ENCODE measurements around the gene ATP8B1. TPM values are rescaled to one million over a fixed set of nuclear protein-coding genes. Genes with fewer than 3 reads are reported as not detected.

Gene ATP8B1
- total RNA-seq, 2 experiments from 2014 or later = not detected

GRCh38 chr18:57806978-57807285 is 3.8 kb upstream of the ATP8B1 start:
- ATAC-seq (ENCODE audit: poor library complexity) = no peak
- Mint-ChIP-seq H3K4me1 (ENCODE audit: low read depth) (no peaks in the 10 kb centered on the region), H3K27ac (no peak overlapping the region), H3K36me3 (ENCODE audit: low read depth) (peaks cover 6% of the 10 kb centered on the region), H3K4me3 (no peak overlapping the region), H3K27me3 (peaks cover 51% of the 10 kb centered on the region), H3K9me3 (peaks cover 5% of the 10 kb centered on the region)
- CTCF ChIA-PET = no interaction called here
- no peak overlapping the region for H3K4me3 ChIP-seq (ENCODE audit: low read length)
- no peaks in the 10 kb centered on the region for H3K36me3 ChIP-seq (ENCODE audit: insufficient read depth, low read length)
- intact Hi-C loops (cut with DNase I, micrococcal nuclease) = no loop called here
- H3K27me3 ChIP-seq (ENCODE audit: control insufficient read depth in 1 of 2, insufficient read depth in 2 of 2, low read length in 2 of 2) = peaks cover 27 to 30% of the 10 kb centered on the region in 2 experiments
- H3K4me1 ChIP-seq (ENCODE audit: insufficient read depth, low read length) = peaks cover 8% of the 10 kb centered on the region
- H3K27ac ChIP-seq (ENCODE audit: low read depth in 1 of 2, low read length in 2 of 2) = no peak overlapping the region
- H3K9me3 ChIP-seq (ENCODE audit: control insufficient read depth in 1 of 2, insufficient read depth in 1 of 2, low read length in 2 of 2) = peaks cover 4 to 29% of the 10 kb centered on the region in 2 experiments
- DNase-seq = no peak
- TF ChIP-seq CTCF (IDR thresholded peaks at IDR 0.05) = no peak
- POLR2A ChIA-PET = no interaction called here

- H3K36me3 Mint-ChIP-seq (ENCODE audit: low read depth) = peaks cover 3% of the 10 kb centered on the region
- DNase-seq (no peak), ATAC-seq (ENCODE audit: poor library complexity) (no peak)
- peaks cover 12% of the 10 kb centered on the region for H3K4me1 ChIP-seq (ENCODE audit: insufficient read depth, low read length)
- no peaks in the 10 kb centered on the region for H3K36me3 ChIP-seq (ENCODE audit: insufficient read depth, low read length)
- H3K9me3 ChIP-seq (ENCODE audit: control insufficient read depth in 1 of 2, insufficient read depth in 1 of 2, low read length in 2 of 2) = peaks cover 0 to 32% of the 10 kb centered on the region in 2 experiments
- intact Hi-C loops (cut with DNase I, micrococcal nuclease) = no loop called here
- no peak overlapping the region for H3K4me3 ChIP-seq (ENCODE audit: low read length)
- peaks cover 3% of the 10 kb centered on the region for H3K9me3 Mint-ChIP-seq
- H3K4me1 Mint-ChIP-seq (ENCODE audit: low read depth) = no peaks in the 10 kb centered on the region
- H3K27me3 ChIP-seq (ENCODE audit: control insufficient read depth in 1 of 2, insufficient read depth in 2 of 2, low read length in 2 of 2) = peaks cover 33 to 35% of the 10 kb centered on the region in 2 experiments
- no peak overlapping the region for H3K4me3 Mint-ChIP-seq
- POLR2A ChIA-PET = no interaction called here
- CTCF ChIA-PET = no interaction called here
- H3K27ac Mint-ChIP-seq = no peak overlapping the region
- H3K27me3 Mint-ChIP-seq = peaks cover 53% of the 10 kb centered on the region
- no peak for TF ChIP-seq CTCF (IDR thresholded peaks at IDR 0.05)
- H3K27ac ChIP-seq (ENCODE audit: low read depth in 1 of 2, low read length in 2 of 2) = no peak overlapping the region
Observed at GRCh38 chr18:57806201-57806977, 3.3 kb upstream of the ATP8B1 start.

- TF ChIP-seq CTCF (IDR thresholded peaks at IDR 0.05) = no peak
- no peak overlapping the region for H3K27ac Mint-ChIP-seq
- ATAC-seq (ENCODE audit: poor library complexity) (no peak), DNase-seq (no peak)
- H3K36me3 ChIP-seq (ENCODE audit: insufficient read depth, low read length) = no peaks in the 10 kb centered on the region
- CTCF ChIA-PET = no interaction called here
- no peak overlapping the region for H3K4me3 ChIP-seq (ENCODE audit: low read length)
- H3K36me3 Mint-ChIP-seq (ENCODE audit: low read depth) = no peaks in the 10 kb centered on the region
- no peaks in the 10 kb centered on the region for H3K9me3 Mint-ChIP-seq
- POLR2A ChIA-PET = no interaction called here
- H3K4me1 Mint-ChIP-seq (ENCODE audit: low read depth) = no peaks in the 10 kb centered on the region
- intact Hi-C loops (cut with DNase I, micrococcal nuclease) = no loop called here
- H3K9me3 ChIP-seq (ENCODE audit: control insufficient read depth in 1 of 2, insufficient read depth in 1 of 2, low read length in 2 of 2) = peaks cover 0 to 27% of the 10 kb centered on the region in 2 experiments
- H3K27ac ChIP-seq (ENCODE audit: low read depth in 1 of 2, low read length in 2 of 2) = no peak overlapping the region
- H3K27me3 Mint-ChIP-seq = peaks cover 57% of the 10 kb centered on the region
- H3K27me3 ChIP-seq (ENCODE audit: control insufficient read depth in 1 of 2, insufficient read depth in 2 of 2, low read length in 2 of 2) = peaks cover 38 to 40% of the 10 kb centered on the region in 2 experiments
- peaks cover 12% of the 10 kb centered on the region for H3K4me1 ChIP-seq (ENCODE audit: insufficient read depth, low read length)
- no peak overlapping the region for H3K4me3 Mint-ChIP-seq
Observed at GRCh38 chr18:57805117-57805516, 2.0 kb upstream of the ATP8B1 start.
